ENCODE data around the gene APOF. TPM values are rescaled to one million over a fixed set of nuclear protein-coding genes. Genes with fewer than 3 reads are reported as not detected.

Gene APOF
- total and polyA plus RNA-seq, 10 of the 15 experiments (the other 5 are each of a cell fraction or from before 2014, with no cell fraction given), result 0.04 to 0.19 (median 0.11) TPM; not detected in 5

DNA sequence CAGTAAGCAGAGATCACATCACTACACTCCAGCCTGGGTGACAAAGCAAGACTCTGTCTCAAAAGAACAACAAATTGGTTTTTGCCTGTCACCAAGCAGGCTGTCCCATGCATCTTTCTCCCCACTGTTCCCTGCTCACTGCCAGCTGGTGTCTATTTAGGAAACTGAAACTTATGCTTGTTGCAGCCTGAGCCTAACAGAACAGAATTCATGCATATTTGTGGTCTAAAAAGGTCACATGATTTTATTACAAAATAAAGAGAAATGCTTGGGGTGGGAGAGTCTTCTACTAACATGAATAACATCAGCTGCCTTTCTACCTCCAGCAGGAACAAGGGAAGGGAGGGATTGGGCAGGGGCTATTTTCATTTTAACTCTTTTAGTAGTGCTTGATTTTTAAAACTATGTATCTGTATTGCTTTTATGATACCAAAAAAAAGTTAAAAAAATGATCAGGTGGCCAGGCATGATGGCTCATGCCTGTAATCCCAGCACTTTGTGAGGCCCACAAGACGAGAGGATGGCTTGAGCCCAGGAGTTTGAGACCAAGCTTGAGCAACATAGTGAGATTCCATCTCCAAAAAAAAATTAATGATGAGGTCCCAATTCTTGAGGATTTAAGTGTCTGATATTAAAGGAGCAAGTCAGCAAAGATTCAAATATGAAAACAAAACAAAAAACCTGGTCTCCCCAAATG, 3.7 kb downstream of the APOF start:
- peak overlapping the region; percentile 93 for H3K4me3 ChIP-seq
- no peaks in the 10 kb centered on the region for H4K20me1 ChIP-seq (ENCODE audit: control insufficient read depth, insufficient read depth)
- H3K4me2 ChIP-seq (ENCODE audit: control insufficient read depth, insufficient read depth), result peak overlapping the region; percentile 89
- FAIRE-seq, result peak; percentile 23
- peaks cover 24% of the 10 kb centered on the region for H3K79me2 ChIP-seq (ENCODE audit: control insufficient read depth, insufficient read depth, low read length)
- no peaks in the 10 kb centered on the region for H3K9me3 ChIP-seq (replicated peaks; ENCODE audit: control insufficient read depth, insufficient read depth, low read length)
- ATAC-seq, result peak; percentile 4; the same call in 2 of the 3 replicates
- intact Hi-C loops (cut with micrococcal nuclease; ENCODE audit: unreplicated experiment) (no loop called here), in situ Hi-C loops (cut with MboI) (no loop called here)
- ChIA-PET CTCF (interaction anchor here (0.7 to 4.0 kb wide), 19 partner anchors 8 to 293 kb away, joined by 3 to 31 read pairs (median 5); partner anchors contain the start of genes CNPY2, COQ10A, ESYT1 and IL23A), SMC1A (ENCODE audit: uncharacterized antibody, unreplicated experiment) (interaction anchor here (0.8 to 5.1 kb wide), 20 partner anchors 9 to 300 kb away, joined by 3 to 58 read pairs (median 11); partner anchors contain the start of genes CNPY2, COQ10A, IL23A and PAN2), POLR2A (interaction anchor here (0.6 to 7.9 kb wide), 31 partner anchors 8 to 1865 kb away, joined by 3 to 140 read pairs (median 5); partner anchors contain the start of genes ATP5F1B, CNPY2, CS and IL23A), RAD21 (ENCODE audit: unreplicated experiment) (interaction anchor here (0.6 to 5.3 kb wide), 22 partner anchors 8 to 278 kb away, joined by 3 to 60 read pairs (median 4); partner anchors contain the start of genes CNPY2, CS, IL23A and PAN2)
- WGBS (ENCODE audit: insufficient coverage, insufficient replicate concordance, low lambda C conversion rate, missing lambda C conversion rate), result 4% methylated on average over 1 of the region's 1 CpG
- peaks cover 11 to 21% of the 10 kb centered on the region in 2 experiments for H3K36me3 ChIP-seq (ENCODE audit: control insufficient read depth in 2 of 2, insufficient read depth in 2 of 2, low read length in 1 of 2)
- BruUV-seq (replicated peaks), result no TSS peak
- peaks cover 5% of the 10 kb centered on the region; the same call in 1 of the 2 replicates for H3K4me1 ChIP-seq (ENCODE audit: control insufficient read depth, insufficient read depth, low read length)
- DNase-seq (ENCODE audit: low read depth, low spot score), result no peak
- H3K27ac ChIP-seq (ENCODE audit: control insufficient read depth, insufficient read depth), result peak overlapping the region; percentile 89
- peak overlapping the region; percentile 93 for H3K9ac ChIP-seq (ENCODE audit: control insufficient read depth, insufficient read depth, low read length)
- H3K27me3 ChIP-seq (replicated peaks in 1 of 2; ENCODE audit: control insufficient read depth in 2 of 2, insufficient read depth in 2 of 2, low read length in 1 of 2), result no peaks in the 10 kb centered on the region
- no peak overlapping the region for H2AFZ ChIP-seq (ENCODE audit: control insufficient read depth, low read depth, low read length)
- TF ChIP-seq PML (IDR thresholded peaks at IDR 0.05; ENCODE audit: low read length) (peak; percentile 18; the same call in 1 of the 2 replicates), NFYA (IDR thresholded peaks at IDR 0.05; ENCODE audit: borderline replicate concordance, low read depth, low read length) (no peak), MXI1 (IDR thresholded peaks at IDR 0.05; ENCODE audit: low read depth, low read length) (no peak), POU2F2 (IDR thresholded peaks at IDR 0.05; ENCODE audit: borderline replicate concordance, low read depth, low read length) (peak; percentile 88; the same call in 1 of the 3 replicates), RCOR1 (conservative IDR thresholded peaks at IDR 0.05; ENCODE audit: low read depth, low read length) (no peak), TCF12 (IDR thresholded peaks at IDR 0.05; ENCODE audit: low read depth, low read length) (peak; percentile 50; the same call in 1 of the 2 replicates), POLR2A (IDR thresholded peaks at IDR 0.05; ENCODE audit: low read depth, low read length) (peak; percentile 46; the same call in 1 of the 2 replicates), NRF1 (conservative IDR thresholded peaks at IDR 0.05; ENCODE audit: low read depth, low read length) (no peak), RUNX3 (IDR thresholded peaks at IDR 0.05; ENCODE audit: low read length) (peak; percentile 62; the same call in 1 of the 2 replicates), CEBPB (IDR thresholded peaks at IDR 0.05; ENCODE audit: borderline replicate concordance in 1 of 2, low read depth in 2 of 2, low read length in 2 of 2) (no peak)
- TF ChIP-seq, protein P1, sequence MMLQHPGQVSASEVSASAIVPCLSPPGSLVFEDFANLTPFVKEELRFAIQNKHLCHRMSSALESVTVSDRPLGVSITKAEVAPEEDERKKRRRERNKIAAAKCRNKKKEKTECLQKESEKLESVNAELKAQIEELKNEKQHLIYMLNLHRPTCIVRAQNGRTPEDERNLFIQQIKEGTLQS (IDR thresholded peaks at IDR 0.05; ENCODE audit: borderline replicate concordance, extremely low read depth, low read depth, low read length), result no peak
- TF ChIP-seq, protein P2, sequence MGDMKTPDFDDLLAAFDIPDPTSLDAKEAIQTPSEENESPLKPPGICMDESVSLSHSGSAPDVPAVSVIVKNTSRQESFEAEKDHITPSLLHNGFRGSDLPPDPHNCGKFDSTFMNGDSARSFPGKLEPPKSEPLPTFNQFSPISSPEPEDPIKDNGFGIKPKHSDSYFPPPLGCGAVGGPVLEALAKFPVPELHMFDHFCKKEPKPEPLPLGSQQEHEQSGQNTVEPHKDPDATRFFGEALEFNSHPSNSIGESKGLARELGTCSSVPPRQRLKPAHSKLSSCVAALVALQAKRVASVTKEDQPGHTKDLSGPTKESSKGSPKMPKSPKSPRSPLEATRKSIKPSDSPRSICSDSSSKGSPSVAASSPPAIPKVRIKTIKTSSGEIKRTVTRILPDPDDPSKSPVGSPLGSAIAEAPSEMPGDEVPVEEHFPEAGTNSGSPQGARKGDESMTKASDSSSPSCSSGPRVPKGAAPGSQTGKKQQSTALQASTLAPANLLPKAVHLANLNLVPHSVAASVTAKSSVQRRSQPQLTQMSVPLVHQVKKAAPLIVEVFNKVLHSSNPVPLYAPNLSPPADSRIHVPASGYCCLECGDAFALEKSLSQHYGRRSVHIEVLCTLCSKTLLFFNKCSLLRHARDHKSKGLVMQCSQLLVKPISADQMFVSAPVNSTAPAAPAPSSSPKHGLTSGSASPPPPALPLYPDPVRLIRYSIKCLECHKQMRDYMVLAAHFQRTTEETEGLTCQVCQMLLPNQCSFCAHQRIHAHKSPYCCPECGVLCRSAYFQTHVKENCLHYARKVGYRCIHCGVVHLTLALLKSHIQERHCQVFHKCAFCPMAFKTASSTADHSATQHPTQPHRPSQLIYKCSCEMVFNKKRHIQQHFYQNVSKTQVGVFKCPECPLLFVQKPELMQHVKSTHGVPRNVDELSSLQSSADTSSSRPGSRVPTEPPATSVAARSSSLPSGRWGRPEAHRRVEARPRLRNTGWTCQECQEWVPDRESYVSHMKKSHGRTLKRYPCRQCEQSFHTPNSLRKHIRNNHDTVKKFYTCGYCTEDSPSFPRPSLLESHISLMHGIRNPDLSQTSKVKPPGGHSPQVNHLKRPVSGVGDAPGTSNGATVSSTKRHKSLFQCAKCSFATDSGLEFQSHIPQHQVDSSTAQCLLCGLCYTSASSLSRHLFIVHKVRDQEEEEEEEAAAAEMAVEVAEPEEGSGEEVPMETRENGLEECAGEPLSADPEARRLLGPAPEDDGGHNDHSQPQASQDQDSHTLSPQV (IDR thresholded peaks at IDR 0.05), result no peak
- TF ChIP-seq, protein P3, sequence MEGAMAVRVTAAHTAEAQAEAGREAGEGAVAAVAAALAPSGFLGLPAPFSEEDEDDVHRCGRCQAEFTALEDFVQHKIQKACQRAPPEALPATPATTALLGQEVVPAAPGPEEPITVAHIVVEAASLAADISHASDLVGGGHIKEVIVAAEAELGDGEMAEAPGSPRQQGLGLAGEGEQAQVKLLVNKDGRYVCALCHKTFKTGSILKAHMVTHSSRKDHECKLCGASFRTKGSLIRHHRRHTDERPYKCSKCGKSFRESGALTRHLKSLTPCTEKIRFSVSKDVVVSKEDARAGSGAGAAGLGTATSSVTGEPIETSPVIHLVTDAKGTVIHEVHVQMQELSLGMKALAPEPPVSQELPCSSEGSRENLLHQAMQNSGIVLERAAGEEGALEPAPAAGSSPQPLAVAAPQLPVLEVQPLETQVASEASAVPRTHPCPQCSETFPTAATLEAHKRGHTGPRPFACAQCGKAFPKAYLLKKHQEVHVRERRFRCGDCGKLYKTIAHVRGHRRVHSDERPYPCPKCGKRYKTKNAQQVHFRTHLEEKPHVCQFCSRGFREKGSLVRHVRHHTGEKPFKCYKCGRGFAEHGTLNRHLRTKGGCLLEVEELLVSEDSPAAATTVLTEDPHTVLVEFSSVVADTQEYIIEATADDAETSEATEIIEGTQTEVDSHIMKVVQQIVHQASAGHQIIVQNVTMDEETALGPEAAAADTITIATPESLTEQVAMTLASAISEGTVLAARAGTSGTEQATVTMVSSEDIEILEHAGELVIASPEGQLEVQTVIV (IDR thresholded peaks at IDR 0.05; ENCODE audit: borderline replicate concordance, partially characterized antibody), result no peak
- TF ChIP-seq, protein P4, sequence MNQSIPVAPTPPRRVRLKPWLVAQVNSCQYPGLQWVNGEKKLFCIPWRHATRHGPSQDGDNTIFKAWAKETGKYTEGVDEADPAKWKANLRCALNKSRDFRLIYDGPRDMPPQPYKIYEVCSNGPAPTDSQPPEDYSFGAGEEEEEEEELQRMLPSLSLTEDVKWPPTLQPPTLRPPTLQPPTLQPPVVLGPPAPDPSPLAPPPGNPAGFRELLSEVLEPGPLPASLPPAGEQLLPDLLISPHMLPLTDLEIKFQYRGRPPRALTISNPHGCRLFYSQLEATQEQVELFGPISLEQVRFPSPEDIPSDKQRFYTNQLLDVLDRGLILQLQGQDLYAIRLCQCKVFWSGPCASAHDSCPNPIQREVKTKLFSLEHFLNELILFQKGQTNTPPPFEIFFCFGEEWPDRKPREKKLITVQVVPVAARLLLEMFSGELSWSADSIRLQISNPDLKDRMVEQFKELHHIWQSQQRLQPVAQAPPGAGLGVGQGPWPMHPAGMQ (IDR thresholded peaks at IDR 0.05; ENCODE audit: borderline replicate concordance), result no peak
